Osteocyte (in vitro differentiated cells): ENCODE data around the gene DIP2C. TPM values are rescaled to one million over a fixed set of nuclear protein-coding genes. Genes with fewer than 3 reads are reported as not detected.

Experiments
- DNase-seq: peaks from one replicate; pipeline ENCODE4 v3.0.0; 2021; ENCODE audit warnings: mixed read lengths; ENCODE audit not compliant: unreplicated experiment; ENCODE audit errors: extremely low spot score
- H3K27ac Mint-ChIP-seq: one replicate; pipeline ENCODE4 v1.8.0; 2021; ENCODE audit warnings: mild to moderate bottlenecking, mixed read lengths; ENCODE audit not compliant: unreplicated experiment
- H3K27me3 Mint-ChIP-seq: one replicate; pipeline ENCODE4 v1.8.0; 2021; ENCODE audit warnings: mixed read lengths; ENCODE audit not compliant: unreplicated experiment
- H3K36me3 Mint-ChIP-seq: one replicate; pipeline ENCODE4 v1.8.0; 2021; ENCODE audit warnings: mixed read lengths; ENCODE audit not compliant: unreplicated experiment
- H3K4me1 Mint-ChIP-seq: one replicate; pipeline ENCODE4 v1.8.0; 2021; ENCODE audit warnings: mixed read lengths; ENCODE audit not compliant: unreplicated experiment
- H3K4me3 Mint-ChIP-seq: one replicate; pipeline ENCODE4 v1.8.0; 2021; ENCODE audit warnings: mild to moderate bottlenecking, moderate library complexity, mixed read lengths; ENCODE audit not compliant: unreplicated experiment
- H3K9me3 Mint-ChIP-seq: one replicate; pipeline ENCODE4 v1.8.0; 2021; ENCODE audit warnings: mixed read lengths; ENCODE audit not compliant: unreplicated experiment
- CTCF ChIP-seq: fragments of 200-600 bp; sonication (generic); IDR thresholded peaks from 2 replicates; pipeline ENCODE4 v1.5.0; 2021; ENCODE audit warnings: antibody characterized with exemption, mild to moderate bottlenecking, moderate library complexity
- total RNA-seq: library from RNA; stranded (reverse); gene quantifications from 2 replicates; pipeline ENCODE4 v1.2.1, GENCODE V29; 2021

The DIP2C gene
- total RNA-seq, 1 donor from 2014 or later = 36.8 TPM

GRCh38 chr10:260819-261429 is 428.5 kb downstream of the DIP2C start:
- no peak overlapping the region for H3K4me3 Mint-ChIP-seq
- no peaks in the 10 kb centered on the region for H3K4me1 Mint-ChIP-seq
- no peak for TF ChIP-seq CTCF

GRCh38 chr10:251982-252582 is 437.4 kb downstream of the DIP2C start:
- Mint-ChIP-seq H3K27ac (no peak overlapping the region), H3K27me3 (no peaks in the 10 kb centered on the region), H3K9me3 (no peaks in the 10 kb centered on the region), H3K4me3 (no peak overlapping the region), H3K4me1 (no peaks in the 10 kb centered on the region), H3K36me3 (peaks cover 61% of the 10 kb centered on the region)
- no peak for DNase-seq
- TF ChIP-seq CTCF = no peak

More at GRCh38 chr10:260819-261429, 428.5 kb downstream of the DIP2C start:
- Mint-ChIP-seq H3K9me3 (no peaks in the 10 kb centered on the region), H3K27me3 (no peaks in the 10 kb centered on the region), H3K27ac (no peak overlapping the region), H3K36me3 (peaks cover 3% of the 10 kb centered on the region)
- no peak for DNase-seq

GRCh38 chr10:248307-248706 is 441.2 kb downstream of the DIP2C start:
- Mint-ChIP-seq H3K9me3 (no peaks in the 10 kb centered on the region), H3K4me3 (no peak overlapping the region), H3K27me3 (no peaks in the 10 kb centered on the region), H3K36me3 (peaks cover 58% of the 10 kb centered on the region), H3K27ac (no peak overlapping the region), H3K4me1 (no peaks in the 10 kb centered on the region)
- no peak for DNase-seq
- TF ChIP-seq CTCF = no peak

GRCh38 chr10:247480-247879 is 442.0 kb downstream of the DIP2C start:
- Mint-ChIP-seq H3K27me3 (no peaks in the 10 kb centered on the region), H3K27ac (no peak overlapping the region), H3K9me3 (no peaks in the 10 kb centered on the region), H3K4me3 (no peak overlapping the region), H3K4me1 (no peaks in the 10 kb centered on the region), H3K36me3 (peaks cover 61% of the 10 kb centered on the region)
- TF ChIP-seq CTCF = no peak
- DNase-seq = no peak

- DNase-seq = no peak
- Mint-ChIP-seq H3K9me3 (no peaks in the 10 kb centered on the region), H3K27ac (no peak overlapping the region), H3K36me3 (peaks cover 57% of the 10 kb centered on the region), H3K4me1 (no peaks in the 10 kb centered on the region), H3K27me3 (no peaks in the 10 kb centered on the region), H3K4me3 (no peak overlapping the region)
- no peak for TF ChIP-seq CTCF
These were observed 443.0 kb downstream of the DIP2C start for GRCh38 chr10:246431-246830.
